GM21786 (cell line): ENCODE measurements around the gene RELL1.

Experiments
- ATAC-seq: cut with Tn5 transposase; IDR thresholded peaks from one replicate; pipeline ENCODE4 v1.9.1; 2021; ENCODE audit not compliant: unreplicated experiment

The RELL1 gene

DNA sequence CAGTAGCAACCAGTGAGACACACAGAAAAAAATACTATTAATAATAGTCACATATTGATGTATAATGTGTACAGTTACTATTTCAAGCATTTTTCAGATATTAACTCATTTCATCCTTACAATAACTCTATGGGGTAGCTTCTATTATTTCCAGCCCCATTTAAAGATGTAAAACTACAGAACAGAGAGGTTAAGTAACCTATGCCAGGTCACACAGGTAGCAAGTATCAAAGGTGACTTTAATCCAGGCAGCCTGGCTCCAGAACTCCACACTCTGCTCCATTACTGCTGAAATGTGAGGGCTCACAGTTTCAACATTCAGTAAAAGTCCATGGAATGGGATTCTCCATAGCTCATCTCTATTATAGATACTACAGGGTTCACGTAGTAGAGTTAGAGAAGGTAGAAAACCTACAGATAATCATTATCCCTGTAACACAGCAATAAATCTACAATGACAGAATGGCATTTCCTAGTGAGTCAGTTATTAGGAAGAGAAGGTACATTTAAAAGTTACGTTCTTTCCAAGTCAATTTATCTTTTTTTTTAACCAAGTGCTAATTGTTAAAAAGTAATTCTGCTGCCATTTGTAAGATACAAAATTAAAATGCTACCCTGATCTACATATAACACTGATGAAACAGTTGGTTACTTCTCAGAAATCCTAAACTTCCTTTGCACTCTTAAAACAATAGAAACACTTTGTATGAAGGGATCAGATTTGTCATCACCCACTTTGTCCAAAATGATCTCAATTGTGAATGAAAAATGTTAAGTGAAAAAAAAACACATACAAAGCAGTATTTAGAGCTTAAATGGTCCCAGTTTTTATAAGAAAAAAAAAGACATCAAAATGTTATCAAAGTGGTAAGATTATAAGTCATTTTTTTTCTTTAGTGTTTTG lies 18.7 kb downstream of the RELL1 start:
- no peak for ATAC-seq

GRCh38 chr4:37666625-37667071 lies 19.5 kb downstream of the RELL1 start:
- no peak for ATAC-seq

DNA sequence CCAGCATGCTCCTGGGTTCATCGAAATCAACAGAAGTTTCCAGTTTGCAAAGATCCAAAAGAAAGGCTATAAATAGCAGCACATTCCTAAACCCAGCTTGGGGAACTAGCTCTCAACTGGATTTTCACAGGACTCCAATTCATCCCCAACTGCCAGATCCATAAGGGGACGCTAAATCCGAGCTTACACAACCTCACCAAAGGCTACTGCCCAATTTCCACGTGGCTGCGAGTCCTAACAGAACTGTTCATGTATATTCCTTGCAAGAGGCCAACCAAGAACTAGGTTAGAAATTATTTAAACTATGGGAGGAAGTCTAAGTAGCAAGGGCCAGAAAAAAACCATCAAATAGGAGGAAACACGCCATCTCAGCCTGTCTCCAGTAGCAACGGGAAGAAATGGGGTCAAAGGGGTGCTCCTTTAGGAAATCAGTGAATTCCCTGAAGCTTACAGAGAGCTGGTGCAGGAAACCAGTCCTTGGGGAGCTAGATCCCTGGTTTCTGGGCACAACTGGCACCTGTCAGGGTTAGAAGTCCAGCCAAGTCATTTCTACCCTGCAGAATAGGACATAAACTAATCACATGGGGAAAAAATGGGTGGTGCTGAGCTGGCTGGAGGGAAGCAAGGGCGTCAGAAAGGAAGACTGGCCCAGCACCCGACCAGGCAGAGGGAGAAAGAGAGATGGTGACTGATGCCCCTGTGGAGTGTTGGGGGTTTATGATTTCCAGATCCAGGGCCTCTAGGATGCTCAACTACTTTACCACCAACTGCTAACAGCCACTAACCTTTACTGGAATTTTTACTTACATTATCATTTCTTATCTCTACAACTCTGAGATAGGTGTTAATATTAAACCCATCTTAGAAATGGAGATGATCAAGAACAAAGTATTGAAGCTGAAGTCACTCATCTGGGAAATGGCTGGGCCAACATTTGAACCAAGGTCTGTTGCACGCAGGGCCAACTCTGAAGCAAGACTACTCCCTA lies 20.5 kb downstream of the RELL1 start:
- ATAC-seq: no peak

DNA sequence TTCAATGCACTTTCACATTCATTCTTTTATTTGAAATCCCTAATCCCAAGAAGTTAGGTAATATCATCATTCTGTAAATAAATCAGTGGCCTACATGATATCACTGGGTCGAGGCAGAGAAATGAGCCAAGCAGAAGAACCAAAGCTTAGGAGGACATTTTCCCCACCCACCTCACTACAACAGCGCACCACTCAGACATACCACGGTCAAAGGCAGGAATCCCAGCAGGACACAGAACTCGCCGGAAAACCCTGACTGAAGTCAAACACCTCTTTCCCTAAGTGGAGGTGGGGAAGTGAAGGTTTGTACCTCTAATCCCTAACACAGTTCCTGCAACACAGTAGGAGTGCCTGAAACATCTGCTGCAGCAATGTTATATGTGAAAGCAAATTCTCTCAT lies 21.5 kb downstream of the RELL1 start:
- no peak for ATAC-seq

- ATAC-seq: no peak
These were observed 22.6 kb downstream of the RELL1 start for GRCh38 chr4:37663552-37663951.

DNA sequence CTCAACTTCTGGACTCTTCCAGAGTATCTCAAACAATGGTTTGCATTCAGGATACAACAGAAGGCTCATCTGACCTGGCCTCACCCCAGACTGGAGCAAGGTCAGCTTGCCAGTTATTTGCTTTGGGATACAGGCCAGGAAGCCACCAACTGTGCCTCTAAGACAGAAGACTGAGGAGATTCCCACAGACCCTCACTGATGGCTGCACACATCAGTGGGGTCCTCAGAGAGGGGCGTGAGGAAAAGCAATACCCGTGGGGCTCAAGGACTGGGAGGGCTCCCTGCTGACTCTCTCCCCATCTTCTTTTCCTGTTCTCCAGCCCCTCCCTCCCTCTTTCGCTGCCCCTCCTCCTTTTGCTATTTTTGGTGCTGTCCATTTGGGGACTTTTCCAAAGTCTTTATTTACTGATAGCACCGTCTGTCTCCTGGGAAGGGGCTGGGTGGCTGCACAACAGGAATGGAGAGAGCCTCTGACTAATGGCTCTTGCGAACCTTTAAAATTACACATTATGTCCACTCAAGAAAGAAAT lies 23.2 kb downstream of the RELL1 start:
- ATAC-seq: no peak

DNA sequence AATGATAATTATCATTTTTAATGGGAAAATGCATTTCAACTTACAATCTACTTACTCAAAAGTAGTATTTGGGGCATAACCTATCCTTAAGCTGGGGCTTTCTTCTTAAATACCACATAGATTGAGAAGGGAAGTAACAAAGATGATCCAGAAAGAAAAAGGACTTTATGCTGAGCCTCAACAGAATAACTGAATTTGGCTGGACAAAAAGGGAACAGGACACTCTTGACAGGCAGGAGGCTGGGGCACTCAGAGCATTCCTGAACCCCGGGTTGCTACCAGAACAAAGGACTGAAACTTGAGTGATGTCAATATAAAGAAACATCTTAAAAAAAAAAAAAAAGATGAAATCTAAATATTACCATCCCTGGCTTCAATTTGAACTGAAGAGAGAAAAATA lies 23.9 kb downstream of the RELL1 start:
- ATAC-seq: no peak

GRCh38 chr4:37661772-37662171 lies 24.4 kb downstream of the RELL1 start:
- ATAC-seq: no peak

DNA sequence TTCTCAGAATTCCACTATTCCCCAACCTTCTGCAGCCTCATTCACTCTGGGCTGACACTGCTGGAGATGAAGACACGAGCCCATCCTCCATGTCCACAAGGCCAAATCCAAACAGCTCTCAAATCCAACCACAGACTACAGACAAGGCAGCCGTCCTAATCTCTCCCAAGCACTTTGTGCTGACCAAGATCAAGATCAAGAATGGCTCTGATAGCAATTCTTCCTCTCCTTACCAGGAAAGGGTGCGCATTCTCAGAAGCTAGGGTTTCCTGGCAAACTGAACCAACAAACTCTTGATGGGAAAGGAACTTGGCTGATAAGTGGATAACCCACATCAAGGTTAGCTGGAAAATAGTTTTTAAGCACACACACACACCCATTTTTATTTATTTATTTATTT lies 26.5 kb downstream of the RELL1 start:
- ATAC-seq: no peak

DNA sequence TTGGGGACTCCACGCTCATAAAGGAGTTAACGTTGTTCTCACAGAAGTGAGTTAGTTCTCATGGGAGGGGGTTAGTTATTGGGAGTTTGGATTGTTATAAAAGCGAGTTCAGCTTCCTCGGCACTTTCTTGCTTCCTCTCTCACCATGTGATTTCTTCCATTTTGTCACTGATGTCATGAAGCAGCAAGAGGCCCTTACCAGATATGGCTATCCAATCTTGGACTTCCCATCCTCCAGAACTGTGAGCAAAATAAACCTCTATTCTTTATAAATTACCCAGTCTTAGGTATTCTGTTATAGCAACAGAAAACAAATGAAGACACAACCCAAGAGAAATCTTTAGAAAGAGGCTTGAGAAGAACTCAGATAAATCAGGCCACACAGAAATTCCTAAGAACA lies 29.5 kb downstream of the RELL1 start:
- no peak for ATAC-seq

DNA sequence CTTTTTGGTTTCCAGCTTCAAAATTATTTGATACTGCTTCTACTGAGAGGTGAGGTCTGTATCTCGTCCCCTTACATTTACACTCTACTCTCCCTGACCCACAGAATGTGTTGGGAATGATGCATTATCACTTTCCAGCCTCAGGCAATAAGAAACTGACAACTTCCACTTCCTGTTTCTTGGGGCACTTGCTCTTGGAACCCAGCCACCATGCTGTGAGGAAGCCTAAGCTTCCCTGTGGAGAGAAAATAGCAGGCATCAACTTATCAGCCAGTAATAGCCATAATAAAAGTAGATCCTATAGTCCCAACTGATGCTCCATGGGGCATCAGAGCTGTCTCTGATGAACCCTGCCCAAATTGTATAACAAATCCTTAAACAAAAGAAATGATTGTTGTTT lies 32.6 kb downstream of the RELL1 start:
- ATAC-seq: no peak

DNA sequence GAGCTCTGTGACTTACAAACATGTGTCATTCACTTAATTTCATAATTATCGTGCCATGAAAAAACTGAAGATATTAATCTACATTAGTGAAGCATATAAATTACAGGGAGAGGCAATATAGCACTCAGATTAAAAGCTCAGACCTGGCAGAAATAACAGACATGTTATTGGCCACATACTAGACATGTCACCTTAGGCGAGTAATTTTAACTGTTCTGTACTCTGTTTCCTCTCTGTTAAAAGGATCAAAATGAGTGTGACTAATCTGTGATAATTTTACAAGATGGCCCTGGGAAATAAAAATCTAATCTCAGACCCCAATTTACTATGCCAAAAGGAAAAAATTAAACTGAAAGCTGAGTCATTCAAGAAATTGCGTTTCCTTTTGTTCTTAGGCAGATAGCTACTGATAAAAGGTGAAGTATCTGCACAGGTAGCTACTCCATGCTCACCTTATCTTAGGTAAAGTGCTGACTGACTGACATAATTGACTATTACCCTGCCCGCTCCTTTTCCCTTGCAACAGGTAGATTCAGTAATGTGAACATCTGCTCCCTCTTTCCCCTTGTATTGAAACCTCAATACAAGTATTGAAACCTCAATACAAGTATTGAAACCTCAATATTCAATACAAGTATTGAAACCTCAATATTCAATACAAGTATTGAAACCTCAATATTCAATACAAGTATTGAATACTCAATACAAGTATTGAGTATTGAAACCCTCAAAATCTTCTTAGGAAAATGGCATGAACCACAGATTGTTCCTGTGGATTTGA lies 33.2 kb downstream of the RELL1 start:
- ATAC-seq: no peak

DNA sequence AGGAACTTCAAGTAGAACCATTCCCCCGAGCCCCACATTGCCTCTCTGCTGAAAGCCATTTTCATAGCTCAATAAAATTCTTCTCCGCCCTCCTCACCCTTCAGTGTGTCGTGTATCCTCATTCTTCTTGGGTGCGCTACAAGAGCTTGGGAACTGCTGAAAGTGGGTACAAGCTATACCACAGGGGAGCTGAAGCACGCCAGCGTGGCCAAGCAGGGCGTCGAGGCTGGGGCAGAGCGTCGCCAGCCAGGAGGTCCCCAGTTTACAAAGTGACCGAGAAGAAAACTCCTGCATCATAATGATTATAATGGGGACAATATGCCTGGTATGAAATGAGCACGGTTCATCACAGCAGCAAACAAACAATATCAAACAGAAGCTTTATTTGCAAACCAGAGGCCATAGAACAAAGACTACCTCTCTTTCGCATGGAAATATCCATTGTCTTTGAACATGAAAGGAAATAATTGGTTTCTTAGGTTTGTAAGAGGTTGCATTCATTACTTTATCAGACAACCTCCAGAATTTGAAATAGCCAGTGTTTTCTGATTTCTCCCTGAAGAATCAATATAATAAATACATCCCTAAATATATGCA lies 34.3 kb downstream of the RELL1 start:
- no peak for ATAC-seq

GRCh38 chr4:37650481-37650880 lies 35.7 kb downstream of the RELL1 start:
- no peak for ATAC-seq

DNA sequence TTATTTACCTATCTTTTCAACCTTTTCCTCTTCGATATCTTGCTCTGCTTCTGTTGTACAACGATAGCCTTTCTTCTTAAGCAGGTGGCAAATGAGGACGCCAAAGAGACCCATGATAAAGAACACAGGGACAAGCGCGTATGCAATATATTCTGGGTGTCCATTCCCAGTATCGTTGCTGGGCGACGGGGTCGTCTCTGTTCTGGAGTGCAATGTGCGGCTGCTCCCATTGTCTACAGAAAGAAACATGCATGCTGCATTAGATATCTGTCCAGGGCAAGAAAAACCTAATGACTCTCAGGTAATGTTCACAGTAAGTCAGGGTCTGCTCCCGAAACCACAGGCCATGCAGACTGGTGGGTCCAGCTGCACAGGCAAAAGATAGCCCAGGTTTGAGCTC lies 36.9 kb downstream of the RELL1 start:
- no peak for ATAC-seq

DNA sequence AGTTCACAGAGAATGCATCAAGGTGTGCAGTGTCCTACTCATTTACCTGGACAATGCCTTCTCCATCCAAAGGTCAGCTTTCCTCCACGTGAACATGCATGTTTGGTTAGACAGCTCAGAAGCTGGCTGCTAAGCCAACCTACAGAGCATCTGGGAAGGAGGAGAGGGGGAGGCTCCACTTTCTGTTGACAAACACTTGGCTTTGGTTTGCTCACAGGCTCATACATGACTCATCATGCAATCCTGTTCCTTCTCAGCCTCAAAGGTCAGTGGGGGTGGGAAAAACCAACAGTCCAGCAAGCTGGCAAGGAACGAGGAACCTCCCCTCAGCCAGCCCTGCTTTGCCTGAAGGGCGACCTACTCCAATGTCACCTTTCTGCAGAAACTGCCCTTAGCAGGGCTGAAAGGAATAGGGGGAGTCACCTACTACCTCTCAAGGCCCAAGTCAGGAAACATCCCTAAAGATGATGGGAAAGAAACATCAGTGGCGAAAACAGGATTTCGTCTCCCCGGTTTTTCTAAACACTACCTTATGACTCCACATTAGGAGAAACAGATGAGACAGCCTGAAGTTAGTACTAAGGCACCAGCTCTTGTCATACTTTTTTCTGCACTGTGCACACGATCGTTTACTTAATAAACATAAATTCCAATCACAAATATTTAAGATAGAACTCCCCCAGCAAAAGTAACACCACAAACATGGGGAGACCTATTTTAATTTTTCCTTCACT lies 37.9 kb downstream of the RELL1 start:
- ATAC-seq: no peak

DNA sequence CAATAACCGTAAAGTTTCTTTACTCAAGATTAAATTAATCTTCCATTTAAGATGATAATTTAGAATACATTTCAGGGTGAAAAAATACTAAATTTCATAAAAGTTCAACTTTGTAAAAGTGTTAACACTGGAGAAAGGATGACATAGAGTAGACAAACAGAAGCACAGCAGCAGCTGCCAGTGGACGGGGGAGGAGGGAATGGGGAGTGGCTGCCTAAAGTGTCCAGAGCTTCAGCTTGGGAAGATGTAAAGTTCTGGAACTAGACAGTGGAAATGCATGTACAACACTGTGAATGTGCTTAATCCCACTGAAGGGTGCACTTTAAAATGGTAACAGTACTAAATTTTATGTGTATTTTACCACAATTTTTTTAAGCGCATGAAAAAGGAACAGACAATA lies 39.9 kb downstream of the RELL1 start:
- ATAC-seq: no peak

- ATAC-seq: no peak
These were observed 40.4 kb downstream of the RELL1 start for GRCh38 chr4:37645736-37646135.

- no peak for ATAC-seq
These were observed 41.2 kb downstream of the RELL1 start for GRCh38 chr4:37644962-37645361.
